CD1c-positive myeloid dendritic cell (primary cell): ENCODE measurements around the gene OR4B1.

Source experiments
- DNase-seq: peaks from one replicate; pipeline ENCODE4 v3.0.0-alpha.2; 2016; ENCODE audit errors: extremely low spot score

The OR4B1 gene

GRCh38 chr11:48261600-48261999 lies 45.0 kb downstream of the OR4B1 start:
- no peak for DNase-seq

GRCh38 chr11:48263423-48263911 lies 46.9 kb downstream of the OR4B1 start, which contains the start of gene OR4X1:
TSS of gene OR4X1 (plus strand) at chr11:48263861. CDS start at chr11:48263861, 0 bp downstream.
- DNase-seq: no peak
